GM21529 (cell line): ENCODE results near the gene UMAD1.

Source experiments
- ATAC-seq: cut with Tn5 transposase; IDR thresholded peaks from one replicate; pipeline ENCODE4 v1.9.1; 2021; ENCODE audit not compliant: unreplicated experiment

UMAD1 gene

DNA sequence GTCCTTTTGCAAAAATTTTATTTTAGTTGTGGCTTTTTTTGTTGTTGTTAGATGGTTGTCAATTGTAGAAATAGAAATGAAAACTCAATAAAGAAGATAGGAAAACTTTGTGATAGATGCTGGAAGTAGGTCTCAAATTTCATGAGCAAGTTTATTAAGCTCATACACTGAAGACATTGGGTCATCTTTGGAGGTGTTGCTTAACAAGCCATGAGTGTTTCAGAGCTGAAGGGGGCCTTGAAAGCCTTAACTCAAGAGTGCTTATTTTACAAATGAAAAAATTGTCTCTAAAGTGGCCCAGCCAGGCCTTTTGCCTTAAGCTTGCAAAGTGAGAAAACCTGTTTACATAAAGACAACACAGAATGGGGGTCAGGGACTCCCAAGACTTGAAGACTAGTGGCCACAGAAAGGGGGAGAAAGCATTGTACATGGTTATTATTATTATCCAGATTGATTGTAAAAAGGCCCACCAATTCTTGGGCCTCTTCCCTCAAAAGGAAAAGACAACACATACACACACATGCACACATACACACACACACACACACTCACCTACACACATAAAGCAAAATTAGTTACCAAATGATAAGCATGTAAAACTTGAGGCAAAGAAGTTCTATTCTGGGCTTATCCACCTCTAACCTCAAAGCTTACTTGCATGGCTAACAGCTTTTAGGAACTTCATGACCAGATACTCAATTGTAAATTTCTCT, 278.3 kb downstream of the UMAD1 start:
- ATAC-seq = no peak

DNA sequence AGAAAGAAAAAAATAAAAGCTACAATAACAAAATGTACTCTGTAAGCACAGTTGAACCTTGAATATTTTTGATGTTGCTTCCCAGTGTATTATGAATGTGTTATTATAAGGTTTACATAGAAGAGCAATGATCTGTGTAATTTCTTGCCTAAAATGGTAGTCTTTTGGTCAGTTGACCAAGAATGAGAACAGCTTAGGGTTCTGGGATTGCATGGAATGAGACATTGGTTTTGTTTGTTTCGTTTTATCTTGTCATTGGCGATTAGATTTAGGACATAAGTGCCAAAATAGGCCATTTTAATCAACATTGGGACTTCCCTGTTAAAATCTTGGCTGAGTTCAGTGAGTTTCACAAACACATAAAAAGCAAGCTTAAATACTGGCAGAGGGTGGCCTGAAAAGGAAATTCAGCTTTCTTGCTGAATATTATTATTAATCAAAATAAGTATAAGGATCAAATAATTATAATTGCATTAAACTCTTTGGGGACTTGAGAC, 278.9 kb downstream of the UMAD1 start:
- no peak for ATAC-seq

DNA sequence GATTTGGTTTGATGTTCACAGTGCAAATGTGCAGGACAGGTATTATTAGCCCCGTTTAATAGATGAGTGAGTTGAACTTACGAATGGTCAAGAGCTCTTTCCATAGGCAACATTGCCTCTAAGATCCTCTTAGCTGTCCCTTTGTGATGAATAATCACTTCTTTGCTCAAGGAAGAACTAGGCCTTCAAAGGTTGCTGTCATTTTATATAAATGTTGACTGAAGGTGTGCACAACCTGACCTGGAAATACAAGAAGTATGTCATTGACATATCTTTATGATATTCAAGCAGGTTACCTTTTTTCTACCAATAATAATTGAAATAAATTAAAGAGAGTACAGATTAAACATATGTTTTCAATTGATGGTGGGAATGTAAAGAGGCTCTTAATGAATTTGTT, 279.5 kb downstream of the UMAD1 start:
- ATAC-seq = no peak

DNA sequence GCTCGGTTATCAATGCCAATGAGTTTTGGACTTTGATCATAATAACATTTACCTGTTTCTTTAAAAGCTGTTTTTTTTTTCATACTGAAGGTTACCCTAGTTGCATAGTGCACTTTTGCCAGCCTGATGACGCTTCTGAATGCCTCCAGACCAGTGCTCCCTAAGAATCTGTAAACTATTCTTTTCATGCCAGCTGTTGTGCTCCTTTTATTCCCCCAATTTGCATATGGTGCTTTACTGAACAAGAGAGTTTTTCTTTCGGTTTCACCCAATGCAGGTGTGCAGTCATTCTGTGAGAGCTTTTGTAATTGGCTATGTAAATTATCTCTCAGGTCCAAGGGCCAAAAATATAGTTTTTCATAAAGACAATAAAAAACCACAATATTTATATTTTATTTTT, 279.9 kb downstream of the UMAD1 start:
- ATAC-seq = peak; percentile 94

DNA sequence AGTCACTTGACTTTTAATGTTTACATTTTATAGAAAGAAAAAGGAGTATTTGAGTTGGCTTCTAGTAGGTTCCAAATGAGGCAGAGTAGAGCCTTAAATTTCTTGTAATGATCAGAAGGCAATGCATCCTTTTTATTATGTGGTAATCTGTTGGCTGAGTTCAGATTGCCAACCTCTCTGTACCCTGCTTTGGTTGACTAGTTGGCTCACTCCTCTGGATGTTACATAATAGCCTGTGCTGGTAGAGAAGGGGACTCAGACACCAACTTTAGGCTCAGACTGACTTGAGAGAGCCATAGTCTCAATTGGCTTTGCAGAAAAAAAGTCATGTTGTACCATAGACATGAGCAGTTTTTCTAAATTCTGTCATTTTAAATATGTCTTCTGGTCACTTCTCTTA, 281.3 kb downstream of the UMAD1 start:
- ATAC-seq = no peak

DNA sequence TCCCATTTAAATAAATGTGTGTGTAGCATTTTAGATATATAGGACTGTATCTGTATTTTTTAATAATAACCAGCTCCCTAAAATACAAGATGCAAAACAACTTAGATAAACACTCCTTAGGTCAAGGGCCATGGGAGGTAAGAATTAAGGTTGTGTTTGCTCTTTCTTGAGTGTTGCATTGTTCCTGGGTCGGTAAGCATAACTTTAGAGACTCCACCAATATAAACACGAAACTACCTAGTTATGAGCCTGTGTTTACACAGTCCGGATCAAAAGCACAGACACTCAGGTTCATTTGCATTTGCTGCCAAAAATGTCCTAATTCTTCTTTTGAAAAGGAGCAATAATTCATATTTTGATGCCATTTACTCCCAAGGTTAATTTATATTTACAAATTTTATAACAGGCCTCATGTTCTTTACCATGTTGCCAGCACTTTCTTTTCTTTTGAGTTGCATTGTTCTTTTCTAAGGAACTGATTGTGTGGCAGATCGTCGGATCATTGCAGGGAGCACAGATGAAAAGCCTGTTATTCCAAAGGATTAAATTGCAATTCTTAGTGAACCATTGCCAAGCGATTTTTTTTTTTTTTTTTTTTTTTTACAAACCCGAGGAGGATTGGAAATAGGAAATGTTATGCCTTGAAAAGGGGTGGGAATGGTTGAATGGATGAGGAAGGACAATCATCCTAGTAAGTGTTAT, 282.3 kb downstream of the UMAD1 start:
- ATAC-seq = no peak

DNA sequence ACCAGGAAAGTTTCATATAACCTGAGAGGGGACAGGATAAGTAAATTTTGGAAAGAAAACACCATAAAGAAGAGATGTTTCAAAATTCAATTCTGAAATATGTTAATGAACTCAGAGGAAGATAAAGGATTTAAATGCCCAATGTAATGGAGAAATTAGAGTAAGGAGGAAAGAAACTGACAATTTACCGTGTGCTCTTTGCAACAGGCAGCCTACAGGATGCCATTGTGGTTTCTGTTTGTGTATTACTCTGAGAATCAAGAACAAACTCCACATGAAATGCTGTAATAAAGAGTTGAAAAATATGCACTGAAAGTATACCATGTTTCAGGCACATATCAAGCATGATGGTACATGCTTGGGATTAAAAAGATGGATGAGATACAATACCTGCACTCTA, 283.3 kb downstream of the UMAD1 start:
- ATAC-seq = no peak

DNA sequence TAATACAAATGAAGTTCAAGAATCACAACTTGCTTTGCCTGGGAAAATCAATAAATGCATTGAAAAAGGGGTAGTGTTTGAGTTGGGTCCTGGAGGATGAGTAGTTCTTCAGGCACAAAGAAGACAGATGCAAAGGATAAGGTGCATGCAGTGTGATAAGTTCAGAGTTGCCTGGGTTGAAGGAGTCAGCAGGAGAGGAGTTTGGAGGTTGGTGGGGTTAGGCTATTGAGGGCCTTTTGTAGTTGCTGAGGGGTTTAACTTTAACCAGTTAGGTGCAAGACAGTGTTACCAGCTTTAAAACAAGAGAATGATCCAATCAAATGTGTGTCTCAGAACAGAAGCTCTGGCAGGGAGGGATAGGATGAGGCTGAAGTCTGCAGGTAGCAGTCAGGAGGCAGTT, 283.8 kb downstream of the UMAD1 start:
- no peak for ATAC-seq
